Adrenal gland (tissue), 12 donors: Measurements from ENCODE around the gene HHAT. TPM values are rescaled to one million over a fixed set of nuclear protein-coding genes. Genes with fewer than 3 reads are reported as not detected.

Source experiments
- DNase-seq, 7 donors: peaks; one replicate each; pipeline ENCODE4 v3.0.0-alpha.2; 2019 to 2020
- H3K27ac ChIP-seq, 5 donors: fragments of 200-600 bp; sonication (generic) in 4 of 5; 1 replicate in 3 of 5; 2 replicates in 2 of 5; pipeline versions ENCODE4 v1.5.1 to v1.8.0; 2016 to 2020; ENCODE audit warnings: mild to moderate bottlenecking in 1 of 5
- H3K27me3 ChIP-seq: fragments of 200-600 bp; 2 replicates; pipeline ENCODE4 v1.8.0; 2021
- H3K36me3 ChIP-seq, 2 donors: fragments of 200-600 bp; replicated peaks in 1 of 2; 1 replicate in 1 of 2; 2 replicates in 1 of 2; pipeline versions ENCODE4 v1.5.1 to v1.8.0; 2018 to 2022
- H3K4me1 ChIP-seq, 2 donors: fragments of 200-600 bp; replicated peaks in 1 of 2; 1 replicate in 1 of 2; 2 replicates in 1 of 2; pipeline versions ENCODE4 v1.5.1 to v1.8.0; 2018 to 2021
- H3K4me3 ChIP-seq, 4 donors: fragments of 200-600 bp; sonication (generic) in 3 of 4; one replicate each; pipeline ENCODE4 v1.5.1; 2016 to 2018
- H3K9me3 ChIP-seq, 3 donors: fragments of 200-600 bp; sonication (generic) in 1 of 3; replicated peaks in 1 of 3; 1 replicate in 2 of 3; 2 replicates in 1 of 3; pipeline versions ENCODE4 v1.5.1 to v1.8.0; 2016 to 2021
- POLR2A ChIP-seq, 2 donors: fragments of 450-650 bp; IDR thresholded peaks; one replicate each; pipeline ENCODE4 v1.6.1; 2017; ENCODE audit warnings: antibody characterized with exemption in 2 of 2, mild to moderate bottlenecking in 2 of 2, moderate library complexity in 1 of 2
- WGBS, 4 donors: extraction: QIAGEN DNeasy Blood & Tissue Kit in 2 of 4; methylation state at CpG; one replicate each; pipeline versions ENCODE4 v1.1.5 to v1.1.7; 2013 to 2017; 5-methylcytosine and 5-hydroxymethylcytosine counted together
- intact Hi-C, 2 donors: fragments of 100-400 bp; cut with DNase I; formaldehyde crosslinking; loops; one replicate each; pipeline versions ENCODE4 v1.14.1 to v1.15.0; 2022 to 2023
- polyA plus RNA-seq, 3 donors: library from polyadenylated mRNA; stranded (reverse); fragments of 200-250 nt in 2 of 3; fragments of 350-450 nt in 1 of 3; fragmentation: Illumina TruSeq in 1 of 3; extraction: RNeasy Lipid Tissue Mini Kit (QIAGEN cat#74804) in 1 of 3; gene quantifications; one replicate each; pipeline ENCODE4 v1.2.3, GENCODE V29; 2013 to 2014
- total RNA-seq, 9 donors: library from RNA; depleted of rRNA in 4 of 9; stranded (reverse); fragments of >200 nt in 4 of 9; fragments of 120-200 nt in 1 of 9; fragmentation: NEBNext Ultra II Directional in 1 of 9; extraction: Animal tissue kit (Norgen Biotek cat#: 25700) in 1 of 9; gene quantifications; one replicate each; pipeline versions ENCODE4 v1.1.0 to v1.2.4, GENCODE V29; 2013 to 2023
- TF ChIP-seq, protein P1 (sequence below), 6 experiments: fragments of 450-650 bp in 4 of 6; fragments of 200-600 bp in 2 of 6; sonication (generic) in 1 of 6; IDR thresholded peaks; 1 replicate in 5 of 6; 2 replicates in 1 of 6; pipeline versions ENCODE4 v1.5.1 to v1.8.0; 2016 to 2021; ENCODE audit warnings: antibody characterized with exemption in 6 of 6, mild to moderate bottlenecking in 2 of 6, moderate library complexity in 1 of 6
- donor health status: healthy with polysubstance abuse.
- donor health status: Bipolar disorder and iron deficiency.
- donor health status: DM: yes; HTN: yes; CAD: no.
- donor health status: DM: no; HTN: no; CAD: no.
- donor health status: DM: no; HTN: no; CAD: no.
- donor health status: DM: yes; HTN: yes; CAD: no.

The HHAT gene
- total and polyA plus RNA-seq, 12 donors: 3.1 to 26.7 (median 12.3) TPM

GRCh38 chr1:210384625-210385024 lies 55.9 kb downstream of the HHAT start:
- Histone ChIP-seq H3K4me3 (no peak overlapping the region), H3K36me3 (no peaks in the 10 kb centered on the region), H3K4me1 (peaks cover 5 to 7% of the 10 kb centered on the region in 2 donors), H3K9me3 (no peaks in the 10 kb centered on the region), H3K27me3 (no peaks in the 10 kb centered on the region), H3K27ac (no peak overlapping the region)
- TF ChIP-seq, protein P1, sequence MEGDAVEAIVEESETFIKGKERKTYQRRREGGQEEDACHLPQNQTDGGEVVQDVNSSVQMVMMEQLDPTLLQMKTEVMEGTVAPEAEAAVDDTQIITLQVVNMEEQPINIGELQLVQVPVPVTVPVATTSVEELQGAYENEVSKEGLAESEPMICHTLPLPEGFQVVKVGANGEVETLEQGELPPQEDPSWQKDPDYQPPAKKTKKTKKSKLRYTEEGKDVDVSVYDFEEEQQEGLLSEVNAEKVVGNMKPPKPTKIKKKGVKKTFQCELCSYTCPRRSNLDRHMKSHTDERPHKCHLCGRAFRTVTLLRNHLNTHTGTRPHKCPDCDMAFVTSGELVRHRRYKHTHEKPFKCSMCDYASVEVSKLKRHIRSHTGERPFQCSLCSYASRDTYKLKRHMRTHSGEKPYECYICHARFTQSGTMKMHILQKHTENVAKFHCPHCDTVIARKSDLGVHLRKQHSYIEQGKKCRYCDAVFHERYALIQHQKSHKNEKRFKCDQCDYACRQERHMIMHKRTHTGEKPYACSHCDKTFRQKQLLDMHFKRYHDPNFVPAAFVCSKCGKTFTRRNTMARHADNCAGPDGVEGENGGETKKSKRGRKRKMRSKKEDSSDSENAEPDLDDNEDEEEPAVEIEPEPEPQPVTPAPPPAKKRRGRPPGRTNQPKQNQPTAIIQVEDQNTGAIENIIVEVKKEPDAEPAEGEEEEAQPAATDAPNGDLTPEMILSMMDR (IDR thresholded peaks at IDR 0.05): no peak
- no peak for TF ChIP-seq POLR2A (IDR thresholded peaks at IDR 0.05)
- intact Hi-C loops: no loop called here
- no peak for DNase-seq

DNA sequence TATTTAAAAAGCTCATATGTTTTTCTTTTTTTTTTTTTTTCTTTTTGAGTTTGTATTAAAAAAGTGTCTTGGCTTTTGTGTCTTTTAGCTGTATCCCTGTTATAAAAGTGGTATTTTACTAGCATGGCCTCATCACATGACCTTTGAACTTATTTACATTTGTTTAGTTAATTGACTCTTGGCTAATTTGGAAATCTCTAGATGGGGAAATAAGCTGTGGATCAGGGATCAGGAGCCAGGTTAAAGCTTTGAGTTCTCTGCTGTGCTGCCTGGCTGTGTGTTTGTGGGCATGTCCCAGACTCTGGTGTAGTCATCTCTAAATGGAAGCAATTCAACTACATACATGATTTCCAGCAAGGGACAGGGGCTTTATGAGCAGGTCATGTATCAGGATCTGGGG lies 56.5 kb downstream of the HHAT start:
- Histone ChIP-seq H3K4me1 (peaks cover 5 to 7% of the 10 kb centered on the region in 2 donors), H3K27me3 (no peaks in the 10 kb centered on the region), H3K27ac (no peak overlapping the region), H3K9me3 (no peaks in the 10 kb centered on the region), H3K4me3 (no peak overlapping the region), H3K36me3 (no peaks in the 10 kb centered on the region)
- TF ChIP-seq, protein P1 (IDR thresholded peaks at IDR 0.05): no peak
- no peak for TF ChIP-seq POLR2A (IDR thresholded peaks at IDR 0.05)
- intact Hi-C loops: no loop called here
- no peak for DNase-seq

DNA sequence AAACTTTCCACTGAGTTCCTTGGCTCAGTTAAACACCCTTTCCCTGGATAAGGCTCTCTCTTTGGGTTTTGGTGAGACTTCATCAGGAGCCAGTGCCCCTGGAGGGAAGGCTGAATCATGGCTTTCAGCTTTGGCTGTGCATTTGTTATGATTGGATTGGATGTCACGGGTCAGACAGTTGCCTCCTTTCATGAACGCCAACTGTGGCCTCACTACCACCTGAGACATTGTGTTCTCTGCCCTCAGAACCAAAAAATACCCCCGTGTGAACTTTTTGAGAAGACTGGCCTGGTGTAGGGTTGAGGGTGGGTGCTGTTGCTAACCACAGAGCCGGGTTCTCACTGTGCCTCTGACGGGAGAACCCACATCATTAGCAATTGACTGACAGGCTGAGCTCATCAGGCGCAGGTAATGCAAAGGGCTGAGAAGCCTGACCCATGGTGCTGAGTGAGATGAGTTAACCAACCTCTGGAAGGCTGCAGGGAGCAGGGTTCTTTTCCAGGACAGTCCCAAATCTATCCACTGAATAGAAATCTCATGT lies 65.6 kb downstream of the HHAT start:
- peak in 1 of 7 donors; percentile 21 for DNase-seq
- no peaks in the 10 kb centered on the region for H3K36me3 ChIP-seq
- H3K27me3 ChIP-seq: no peaks in the 10 kb centered on the region
- H3K4me1 ChIP-seq: peaks cover 7 to 27% of the 10 kb centered on the region in 2 donors
- no peak overlapping the region for H3K4me3 ChIP-seq
- H3K9me3 ChIP-seq: no peaks in the 10 kb centered on the region
- peak overlapping the region in 3 of 5 donors; percentile 57 to 81 (median 70) for H3K27ac ChIP-seq
- intact Hi-C loops: no loop called here
- WGBS, 4 donors: 81 to 94% (median 89%) methylated on average over 5 to 6 of the region's 6 CpGs
- TF ChIP-seq, protein P1 (IDR thresholded peaks at IDR 0.05): no peak

DNA sequence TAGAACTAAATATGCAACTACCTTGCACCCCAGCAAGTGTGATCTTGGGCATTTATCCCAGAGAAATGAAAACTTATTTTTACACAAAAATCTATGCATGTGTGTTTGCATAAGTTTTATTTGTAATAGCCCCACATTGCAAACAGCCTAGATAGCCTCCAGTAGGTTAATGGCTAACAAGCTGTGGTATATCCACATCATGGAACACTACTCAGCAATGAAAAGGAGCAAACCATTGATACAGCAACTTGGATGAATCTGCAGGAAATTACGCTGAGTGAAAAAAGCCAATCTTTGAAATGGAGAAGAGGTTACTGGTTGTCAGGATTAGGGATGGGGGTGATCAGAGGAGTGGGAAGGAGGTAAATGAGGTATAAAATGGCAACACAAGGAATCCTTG lies 67.8 kb downstream of the HHAT start:
- Histone ChIP-seq H3K27ac (no peak overlapping the region), H3K4me1 (peaks cover 7 to 27% of the 10 kb centered on the region in 2 donors), H3K27me3 (no peaks in the 10 kb centered on the region), H3K36me3 (no peaks in the 10 kb centered on the region), H3K9me3 (no peaks in the 10 kb centered on the region), H3K4me3 (no peak overlapping the region)
- intact Hi-C loops: no loop called here
- TF ChIP-seq, protein P1 (IDR thresholded peaks at IDR 0.05): no peak
- no peak for TF ChIP-seq POLR2A (IDR thresholded peaks at IDR 0.05)
- WGBS, 4 donors: 94 to 100% (median 98%) methylated on average over 1 of the region's 1 CpG
- DNase-seq: no peak
